Stimulated activated naive CD4-positive, alpha-beta T cell treated with Interleukin-2 at 50 U/mL for 16 hours (primary cell): ENCODE measurements around the gene MED27.
"Not testable (repeated sequence)": the region's sequence is repeated elsewhere in the genome, so short reads cannot be mapped to it uniquely, and the experiment has no call there.

Source experiments
- DNase-seq: peaks from one replicate; lab custom pipeline; 2025; lab: John Stamatoyannopoulos, UW

The MED27 gene

DNA sequence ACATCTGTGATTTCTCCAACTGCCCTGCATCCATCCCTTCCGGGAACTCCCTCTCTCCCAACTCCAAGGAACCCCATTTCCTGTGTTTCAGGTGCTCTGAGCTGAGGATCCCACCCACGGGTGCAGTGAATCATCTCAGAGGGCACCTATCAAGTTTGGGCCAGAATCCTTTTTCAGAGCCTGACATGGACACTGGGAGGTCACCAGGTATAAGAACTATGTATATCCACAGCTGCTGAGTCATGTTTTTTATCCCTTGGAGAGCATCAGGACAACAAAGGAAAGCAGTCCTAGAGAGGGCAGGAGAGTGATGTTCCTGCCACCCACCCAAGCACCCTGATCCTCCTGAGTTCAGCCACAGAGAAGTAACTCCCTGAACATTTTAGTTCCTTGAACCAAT is 3.8 kb downstream of the MED27 start:
- no peak for DNase-seq

DNA sequence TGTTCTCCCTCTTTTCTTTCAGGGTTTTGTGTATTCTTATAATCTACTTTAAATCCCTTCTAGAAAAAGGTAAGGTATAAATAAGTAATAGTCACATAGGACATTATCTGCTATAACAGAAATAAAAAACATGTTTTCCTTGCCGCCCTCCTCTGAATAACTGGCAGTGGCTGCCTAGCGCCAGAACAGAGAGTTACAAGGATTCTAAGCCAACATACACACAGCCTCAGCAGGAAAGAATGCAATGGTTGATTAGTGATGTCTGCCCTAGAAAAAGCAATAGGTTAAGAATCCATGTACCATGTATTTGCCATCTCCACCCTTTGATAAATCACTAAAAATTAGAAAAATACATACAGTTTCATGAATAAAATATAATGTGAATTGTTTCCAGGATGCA is 4.9 kb downstream of the MED27 start:
- no peak for DNase-seq

DNA sequence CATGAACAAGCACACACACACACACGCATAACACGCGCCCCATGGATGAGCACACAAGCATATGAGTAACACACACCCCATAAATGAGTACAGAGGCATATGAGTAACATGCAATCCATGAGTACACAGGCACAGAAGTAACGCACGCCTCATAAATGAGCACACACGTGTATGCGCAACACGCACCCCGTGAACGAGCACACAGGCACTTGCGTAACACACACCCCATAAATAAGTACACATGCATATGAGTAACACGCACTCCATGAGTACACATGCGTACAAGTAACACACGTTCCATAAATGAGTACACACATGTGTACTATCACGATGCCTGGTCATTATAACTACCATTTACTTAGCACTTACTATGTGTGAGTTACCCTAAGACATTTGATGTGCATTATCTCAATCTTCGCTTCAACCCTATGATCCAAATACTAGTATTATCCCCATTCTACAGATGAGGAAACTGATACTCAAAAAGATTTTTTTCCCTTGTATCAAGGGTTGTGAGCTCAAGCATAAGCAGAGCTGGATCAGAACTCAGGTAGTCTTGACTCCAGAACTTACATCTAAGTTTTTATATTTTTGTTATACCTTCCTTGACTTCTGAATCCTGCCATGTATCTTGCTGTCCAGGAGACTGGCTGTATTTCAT is 7.7 kb downstream of the MED27 start:
- DNase-seq = no peak

DNA sequence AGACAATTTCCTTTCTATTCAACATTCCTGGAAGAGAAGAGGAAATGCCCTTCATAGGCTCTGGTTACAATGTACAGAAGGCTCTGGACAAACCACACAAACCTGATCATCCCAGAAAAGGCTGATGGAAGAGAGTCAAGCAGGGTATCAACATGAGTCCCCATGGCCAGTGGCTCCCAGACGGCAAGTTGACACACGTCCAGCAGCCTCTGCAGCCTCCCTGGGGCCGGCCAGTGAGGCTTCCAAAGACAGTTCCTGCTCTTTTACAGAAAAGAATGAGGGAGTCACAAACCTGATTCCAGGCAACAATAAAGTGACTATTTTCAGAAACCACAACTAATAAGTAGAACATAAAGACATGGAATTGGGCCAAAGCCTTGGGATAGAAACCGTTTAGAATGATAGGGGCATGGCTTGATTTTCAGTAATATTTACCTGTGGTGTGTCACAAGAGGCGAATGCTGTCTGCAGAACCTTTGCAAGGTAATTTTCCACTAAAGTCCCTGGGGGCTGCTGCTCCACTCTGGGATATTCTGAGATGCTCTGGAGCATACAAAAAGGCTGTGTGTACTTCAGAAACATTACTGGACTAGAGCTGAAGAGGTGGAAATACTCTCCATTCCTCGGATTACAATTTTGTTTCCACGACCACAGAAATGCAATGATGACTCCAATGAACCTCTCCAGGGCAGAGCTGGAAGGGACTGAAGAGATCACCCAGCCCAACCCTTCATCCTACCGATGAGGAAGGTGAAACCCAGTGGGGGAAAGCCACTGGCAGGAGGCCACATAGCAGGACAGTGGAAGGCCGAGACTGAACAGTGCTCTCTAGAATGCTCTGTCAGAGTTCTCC is 10.4 kb downstream of the MED27 start:
- no peak for DNase-seq

DNA sequence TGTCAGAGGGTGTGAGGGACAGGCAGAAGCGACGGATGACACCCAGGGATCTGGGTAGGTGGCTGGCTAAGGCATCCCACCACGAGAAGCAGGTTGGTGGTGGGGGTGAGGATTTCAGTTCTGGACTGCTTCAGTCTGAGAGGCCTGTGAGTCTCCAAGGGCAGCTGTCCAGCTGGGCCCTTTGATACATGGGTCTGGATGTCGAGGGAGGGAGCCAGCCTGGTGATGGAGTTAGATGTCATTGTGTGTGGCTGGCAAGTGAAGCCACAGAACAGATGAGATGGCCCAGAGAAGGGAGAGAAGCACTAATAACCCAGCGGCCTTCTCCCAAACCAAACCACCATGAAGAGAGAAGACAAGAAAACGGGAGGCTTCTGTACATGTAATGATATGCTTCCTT is 11.1 kb downstream of the MED27 start:
- no peak for DNase-seq

DNA sequence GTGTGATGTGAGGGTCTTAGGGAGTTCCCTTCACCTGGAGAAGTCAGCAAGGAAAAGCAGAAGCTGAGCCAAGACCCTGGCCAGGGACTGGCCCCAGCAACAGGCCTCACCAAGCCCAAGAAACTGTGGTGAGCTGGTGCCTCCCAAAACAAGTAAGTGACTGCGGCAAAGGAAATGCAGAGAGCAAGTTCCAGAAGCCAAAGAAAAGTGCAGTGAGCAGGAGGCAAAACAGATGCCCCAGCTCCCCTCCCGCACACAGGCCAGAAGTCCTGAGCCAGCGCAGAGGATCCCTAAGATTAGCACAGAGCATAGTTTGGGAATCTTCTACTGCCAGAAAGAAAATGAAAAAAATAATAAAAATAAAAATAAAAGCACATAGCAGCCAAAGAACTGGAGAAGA is 13.2 kb downstream of the MED27 start:
- no peak for DNase-seq

DNA sequence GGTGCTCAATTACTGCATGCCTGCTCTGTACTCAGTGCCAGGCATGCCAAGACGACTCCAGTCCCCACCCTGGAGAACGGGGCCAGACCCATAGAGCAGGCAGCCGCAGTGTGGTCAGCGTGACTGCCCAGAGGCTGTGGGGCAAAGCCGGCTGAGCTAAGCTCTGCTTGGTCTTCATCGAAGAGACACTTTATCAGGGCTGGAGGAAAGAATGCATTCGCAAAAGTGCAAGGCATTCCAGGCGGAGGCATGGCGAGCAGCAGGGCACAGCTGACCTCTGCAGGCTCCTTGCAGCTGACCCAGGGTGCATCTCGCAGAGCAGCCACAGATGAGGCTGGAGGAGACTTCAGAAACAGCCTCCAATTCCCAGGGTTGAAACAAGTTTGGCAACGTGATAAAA is 13.6 kb downstream of the MED27 start:
- DNase-seq = no peak

DNA sequence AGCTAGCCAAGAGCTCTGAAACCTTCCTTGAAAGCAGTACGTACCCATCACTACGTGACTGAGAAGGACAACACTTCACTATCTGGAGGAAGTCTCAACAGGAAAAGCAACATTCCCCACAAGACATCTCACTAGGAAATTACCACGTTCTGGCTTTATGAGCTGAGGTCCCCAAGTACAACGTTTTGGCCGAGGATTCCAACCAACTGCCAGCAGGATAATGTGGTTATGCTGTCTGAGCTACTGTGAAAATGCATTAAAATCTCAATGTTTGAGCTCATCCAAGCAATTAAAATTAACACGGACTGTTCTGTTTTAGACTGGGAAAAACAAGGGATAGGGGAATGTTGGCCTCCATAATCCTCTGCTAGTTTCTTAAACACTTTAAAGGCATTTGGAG is 16.4 kb downstream of the MED27 start:
- no peak for DNase-seq

DNA sequence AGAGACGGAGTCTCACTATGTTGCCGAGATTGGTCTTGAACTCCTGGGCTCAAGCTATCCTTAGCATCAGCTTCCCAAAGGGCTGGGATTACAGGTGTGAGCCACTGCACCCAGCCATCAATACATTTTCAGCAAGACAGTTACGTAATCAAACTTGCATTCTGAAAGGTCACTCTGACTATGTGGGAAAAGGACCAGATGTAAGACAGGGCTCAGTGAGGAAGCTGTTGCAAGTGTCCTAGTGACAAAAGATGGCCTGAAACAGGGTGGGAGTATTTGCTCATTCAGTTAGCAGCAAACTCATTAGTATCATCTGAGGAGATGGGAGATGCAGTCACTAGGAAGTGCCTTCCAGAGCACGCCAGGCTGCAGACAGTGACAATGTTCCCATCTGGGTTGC is 16.9 kb downstream of the MED27 start:
- DNase-seq = no peak

DNA sequence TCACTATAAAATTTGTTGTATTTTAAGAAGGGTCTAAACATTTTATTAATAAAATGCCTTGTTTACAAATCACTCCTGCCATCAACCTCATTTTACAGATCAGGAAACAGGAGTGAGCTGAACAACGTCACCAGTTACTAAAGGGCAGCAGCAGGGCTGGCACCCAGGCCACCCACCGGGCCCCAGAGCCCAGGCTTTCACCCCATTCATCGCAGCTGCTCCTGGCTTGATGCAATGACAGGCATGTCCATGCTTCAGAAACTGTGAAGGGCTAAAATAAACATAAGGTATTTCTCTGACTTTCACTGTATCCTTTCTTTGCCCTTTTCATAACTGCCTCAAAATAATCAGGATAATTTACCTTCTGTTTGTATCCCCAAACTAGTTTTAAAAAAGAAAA is 18.1 kb downstream of the MED27 start:
- no peak for DNase-seq

DNA sequence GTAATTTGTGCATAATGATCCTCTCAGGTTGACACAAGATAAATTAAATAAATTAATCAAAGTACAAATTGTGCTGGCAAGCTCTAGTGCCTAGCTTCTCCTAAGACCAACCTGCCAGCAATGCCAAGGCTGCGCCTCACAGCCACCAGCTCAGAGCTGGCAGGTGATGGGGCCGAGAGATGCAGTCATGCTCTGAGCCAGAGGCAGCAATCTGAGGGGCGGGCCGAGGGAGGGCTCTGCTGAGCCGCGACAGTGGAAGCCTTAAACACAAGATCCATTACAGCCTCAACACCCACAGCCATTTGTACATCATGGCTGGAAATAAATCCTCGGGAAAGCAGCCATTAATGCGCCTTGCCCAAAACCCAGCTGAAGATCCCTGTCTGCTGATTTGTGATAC is 20.3 kb downstream of the MED27 start:
- no peak for DNase-seq

DNA sequence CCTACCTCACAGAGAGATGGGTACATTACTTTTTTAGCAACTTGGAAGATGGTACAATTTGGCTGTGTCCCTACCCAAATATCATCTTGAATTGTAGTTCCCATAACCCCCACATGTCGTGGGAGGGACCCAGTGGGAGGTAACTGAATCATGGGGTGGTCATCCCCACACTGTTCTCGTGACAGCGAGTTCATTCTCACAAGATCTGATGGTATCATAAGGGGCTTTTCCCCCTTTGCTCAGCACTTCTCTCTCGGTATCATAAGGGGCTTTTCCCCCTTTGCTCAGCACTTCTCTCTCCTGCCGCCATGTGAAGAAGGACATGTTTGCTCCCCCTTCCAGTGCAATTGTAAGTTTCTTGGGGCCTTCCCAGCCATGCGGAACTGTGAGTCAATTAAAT is 21.4 kb downstream of the MED27 start:
- DNase-seq = not testable (repeated sequence)

DNA sequence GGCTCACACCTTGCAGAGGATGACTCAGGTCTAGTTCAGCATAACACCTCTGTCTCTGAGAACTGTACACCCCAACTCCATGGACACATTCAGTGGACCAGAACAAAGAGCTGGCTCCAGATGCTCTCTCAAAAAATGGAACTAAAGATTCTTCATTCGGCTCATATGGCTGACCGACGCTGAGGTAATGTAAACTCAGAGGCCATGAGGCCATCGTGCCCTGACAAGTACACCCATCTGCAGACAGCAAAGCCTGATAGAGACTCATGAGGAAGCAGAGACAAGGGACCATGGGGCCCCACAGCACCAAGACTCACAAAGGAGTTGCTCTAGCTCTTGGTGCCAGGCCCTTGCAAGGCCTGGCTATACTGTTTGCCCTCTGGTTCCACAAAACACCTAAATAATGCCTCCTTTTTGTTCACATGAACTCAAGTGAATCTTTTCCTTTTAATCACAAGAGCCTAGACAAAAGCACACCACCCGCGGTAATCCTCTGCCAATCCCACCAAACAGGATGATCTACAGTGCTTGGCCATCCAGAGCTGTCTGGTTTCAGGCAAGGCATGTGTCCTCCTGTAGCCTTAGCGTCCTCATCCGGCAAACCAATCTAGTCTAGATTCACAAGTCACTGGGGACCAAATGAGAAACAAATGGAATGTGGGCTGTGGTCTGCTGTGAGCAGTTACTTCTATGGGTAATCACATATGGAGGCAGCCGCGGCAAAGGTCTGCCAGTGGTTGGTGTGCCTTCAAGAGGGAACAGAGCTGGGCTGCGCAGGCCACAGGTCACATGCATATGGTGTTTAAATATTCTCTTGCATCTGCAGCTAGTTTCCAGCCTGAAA is 22.7 kb downstream of the MED27 start:
- DNase-seq = no peak

DNA sequence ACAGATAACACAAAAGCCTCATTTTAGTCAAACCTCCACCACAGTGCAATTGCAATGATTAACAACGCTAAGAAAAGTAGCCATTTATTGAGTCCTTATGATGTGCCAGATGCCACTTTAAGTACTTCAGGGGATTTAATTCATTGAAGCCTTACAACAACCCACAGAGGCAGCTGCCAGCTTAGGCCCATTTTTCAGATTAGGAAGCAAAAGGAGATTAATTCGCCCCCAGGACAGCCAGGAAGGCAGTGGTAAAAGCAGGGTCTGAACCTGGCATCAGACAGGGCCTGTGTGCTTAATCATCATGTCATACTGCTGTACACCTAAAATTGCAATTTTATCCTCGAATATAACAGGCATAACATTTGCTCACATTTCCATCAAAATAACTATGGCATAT is 23.9 kb downstream of the MED27 start:
- DNase-seq = no peak

DNA sequence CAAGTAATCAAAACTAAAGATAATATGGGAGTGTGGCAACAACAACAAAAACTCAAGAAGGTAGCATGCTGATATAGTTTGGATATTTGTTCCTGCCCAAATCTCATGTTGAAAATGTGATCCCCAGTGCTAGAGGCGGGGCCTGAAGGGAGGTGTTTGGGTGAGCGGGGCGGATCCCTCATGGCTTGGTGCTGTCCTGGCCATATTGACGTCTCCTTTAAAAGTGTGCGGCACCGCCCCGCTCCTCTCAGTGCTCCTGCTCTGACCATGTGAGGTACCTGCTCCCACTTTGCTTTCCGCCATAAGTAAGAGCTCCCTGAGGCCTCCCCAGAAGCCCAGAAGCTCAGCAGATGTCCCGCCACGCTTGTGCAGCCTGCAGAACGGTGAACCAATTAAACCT is 25.6 kb downstream of the MED27 start:
- no peak for DNase-seq

DNA sequence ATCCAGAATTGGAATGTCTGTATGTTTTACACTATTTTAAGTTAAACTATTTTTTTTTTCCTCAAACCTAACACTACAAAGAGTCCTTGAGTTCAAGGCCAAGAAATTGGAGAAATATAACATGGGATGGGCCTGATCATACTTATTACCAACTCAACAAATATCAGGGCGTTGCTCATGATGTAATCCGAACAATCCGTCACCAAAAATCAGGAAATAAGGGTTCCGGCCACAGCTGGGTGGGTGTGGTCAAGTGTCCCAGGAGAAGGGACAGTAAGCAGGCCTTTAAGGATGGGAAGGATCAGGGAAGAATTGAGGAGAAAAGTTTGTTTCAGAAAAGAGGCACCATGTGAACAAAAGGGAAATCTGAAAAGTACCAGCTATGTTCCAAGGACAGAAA is 29.8 kb downstream of the MED27 start:
- DNase-seq = no peak

DNA sequence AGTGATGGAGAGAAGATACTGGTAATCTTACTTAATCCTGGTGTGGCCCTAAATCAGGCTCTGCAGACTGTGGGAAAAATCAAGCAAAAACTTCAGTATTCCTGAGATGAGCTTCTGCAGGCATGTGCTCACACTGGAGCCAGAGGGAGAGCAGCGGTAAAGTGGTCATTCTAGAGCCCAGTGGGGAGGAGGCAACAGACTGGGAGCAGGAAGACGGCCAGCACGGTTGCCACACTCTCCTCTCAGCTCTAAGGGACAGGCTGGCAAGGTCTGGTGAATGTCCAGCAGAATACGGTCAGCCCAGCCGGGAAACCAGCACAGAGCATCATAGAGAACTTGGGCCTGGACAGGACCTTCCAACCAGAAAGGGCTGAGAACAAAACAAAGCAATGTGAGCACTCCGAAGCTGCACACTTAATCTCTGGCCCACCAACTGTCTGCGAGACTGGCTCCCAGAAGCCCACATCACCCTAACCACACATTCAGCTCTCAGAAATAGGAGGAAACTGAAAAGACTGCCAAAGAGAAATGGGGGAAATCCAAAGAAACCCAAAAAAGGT is 30.3 kb downstream of the MED27 start:
- DNase-seq = no peak

DNA sequence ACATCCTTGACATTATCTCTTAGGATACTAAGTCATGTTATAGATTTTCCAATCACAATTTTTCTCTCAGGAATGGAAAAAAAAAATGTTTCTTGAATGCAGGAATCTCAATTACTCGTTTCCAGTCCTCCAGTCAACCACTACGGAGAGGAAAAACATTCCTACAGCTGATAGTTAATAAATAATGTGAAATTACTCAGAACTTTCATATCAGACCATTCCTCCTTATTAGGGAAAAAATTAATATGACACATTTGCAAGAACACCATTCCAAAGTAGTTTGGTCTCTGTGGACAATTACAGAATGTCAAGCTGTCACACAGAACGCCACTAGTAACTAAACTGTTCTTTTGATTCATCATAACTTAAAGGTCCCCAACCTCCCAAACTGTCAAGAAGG is 31.5 kb downstream of the MED27 start:
- DNase-seq = no peak

DNA sequence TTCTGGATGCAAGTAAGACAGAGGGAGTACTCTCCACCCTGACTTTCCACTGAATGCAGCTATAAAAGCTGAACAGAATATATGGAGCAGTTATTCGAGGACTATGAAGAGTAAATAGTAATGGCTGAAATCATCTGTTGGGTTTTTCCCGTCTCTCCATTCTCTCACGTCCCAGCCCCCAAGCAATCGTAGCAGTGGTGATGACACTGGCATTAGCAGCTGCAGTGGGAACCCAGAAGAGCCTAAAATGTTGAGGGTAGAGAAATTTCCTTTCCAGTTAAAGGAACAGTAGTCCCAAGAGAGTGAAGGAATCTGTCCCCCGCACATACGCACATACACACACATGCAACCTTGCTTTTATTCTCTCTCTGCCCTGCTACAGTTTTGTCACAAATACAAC is 33.2 kb downstream of the MED27 start:
- DNase-seq = no peak

DNA sequence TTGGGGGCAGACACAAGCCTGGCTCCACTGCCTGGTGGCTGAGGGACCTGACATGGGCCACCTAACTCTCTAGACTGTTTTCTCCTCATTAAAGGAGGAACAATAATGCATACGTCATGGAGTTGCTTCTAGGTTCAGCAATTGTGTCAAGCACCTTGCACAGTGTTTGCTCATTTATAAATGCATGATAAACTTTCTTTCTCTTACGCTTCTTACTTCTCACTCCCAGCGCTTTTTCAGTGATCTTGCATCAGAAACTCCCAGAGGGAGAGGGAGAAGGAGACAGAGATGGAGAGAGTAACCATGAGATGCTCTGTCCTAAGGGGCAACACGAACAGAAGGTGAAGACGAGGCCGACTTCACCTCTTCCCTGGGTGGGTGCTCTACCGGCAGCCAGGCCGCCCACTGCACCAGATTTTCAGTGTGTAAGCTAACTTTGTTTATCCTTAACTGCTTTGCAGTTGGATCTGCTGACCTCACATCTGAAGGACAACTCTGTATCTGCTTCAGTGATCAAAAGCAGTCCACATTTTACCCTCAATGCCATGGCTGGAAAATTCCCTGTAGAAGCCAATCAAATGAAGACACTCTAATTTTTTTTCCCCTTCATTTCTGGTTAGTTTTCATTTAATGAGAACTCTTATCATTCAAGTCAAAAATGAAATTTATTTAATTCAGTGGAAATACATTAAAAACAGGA is 35.3 kb downstream of the MED27 start:
- DNase-seq = no peak

DNA sequence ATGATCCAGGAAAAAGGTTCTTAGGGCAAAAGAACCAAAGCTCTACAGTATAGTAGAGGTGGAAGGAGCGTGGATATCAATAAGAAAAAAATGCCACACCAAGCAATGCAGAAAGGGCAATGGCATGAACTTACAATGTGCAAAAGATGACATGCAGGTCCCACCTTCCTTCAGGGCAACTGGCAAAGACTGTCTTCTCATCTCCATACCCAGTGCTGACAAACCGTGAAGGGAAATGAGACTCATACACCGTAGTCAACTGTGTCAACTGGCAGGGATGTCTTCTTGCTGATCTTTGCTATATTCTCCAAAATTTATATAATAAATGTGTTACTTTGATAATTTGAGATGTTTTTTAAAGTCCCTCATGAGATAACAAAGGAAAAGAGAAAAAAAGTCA is 36.0 kb downstream of the MED27 start:
- no peak for DNase-seq

DNA sequence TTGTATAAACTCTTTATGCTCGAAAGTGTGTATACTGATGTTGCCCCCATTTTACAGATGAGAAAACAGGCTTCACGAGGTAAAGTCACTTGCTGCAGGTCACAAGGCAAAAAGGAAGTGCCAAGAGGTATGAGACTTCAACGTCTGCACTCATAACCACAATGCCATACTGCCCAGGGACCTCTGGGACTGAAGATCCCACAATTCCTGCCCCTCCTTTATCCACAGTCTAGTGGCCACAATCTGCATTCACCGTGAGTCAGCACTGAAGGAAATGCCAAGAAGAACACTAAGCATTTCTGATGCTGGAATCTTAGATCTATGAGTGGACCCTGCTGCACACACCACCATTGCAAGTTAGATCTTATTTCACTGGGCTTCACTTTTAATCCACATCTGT is 37.3 kb downstream of the MED27 start:
- no peak for DNase-seq
